MCF 10A (cell line): Measurements from ENCODE around the gene DDI1. TPM values are rescaled to one million over a fixed set of nuclear protein-coding genes. Genes with fewer than 3 reads are reported as not detected.

Source experiments
- BruUV-seq: library from RNA; stranded (reverse); fragments of 400-500 nt; replicated peaks from 2 replicates; lab custom pipeline; 2021; lab: Mats Ljungman, UMichigan
- CTCF ChIA-PET: fragments of 300-600 bp; sonication (Branson Sonifier 250); formaldehyde crosslinking; extraction: SDS; loops from one replicate; lab custom pipeline; 2021; ENCODE audit warnings: antibody characterized with exemption, inconsistent platforms; lab: Yijun Ruan, JAX
- POLR2A ChIA-PET: fragments of 300-600, 350-650 bp; sonication (Branson Sonifier 250); formaldehyde crosslinking; extraction: SDS; loops from one replicate; lab custom pipeline; 2020; ENCODE audit warnings: antibody characterized with exemption, inconsistent platforms; lab: Yijun Ruan, JAX
- DNase-seq: peaks from one replicate; pipeline ENCODE4 v3.0.0-alpha.2; 2018; ENCODE audit not compliant: unreplicated experiment
- H3K27ac Mint-ChIP-seq: one replicate; pipeline ENCODE4 v1.8.0; 2022; ENCODE audit warnings: mild to moderate bottlenecking, low read depth, mixed read lengths; ENCODE audit not compliant: unreplicated experiment
- H3K27me3 Mint-ChIP-seq: one replicate; pipeline ENCODE4 v1.8.0; 2022; ENCODE audit warnings: mixed read lengths; ENCODE audit not compliant: insufficient read depth, unreplicated experiment
- H3K36me3 Mint-ChIP-seq: one replicate; pipeline ENCODE4 v1.8.0; 2022; ENCODE audit warnings: mild to moderate bottlenecking, moderate library complexity, mixed read lengths; ENCODE audit not compliant: insufficient read depth, unreplicated experiment
- H3K4me1 Mint-ChIP-seq: one replicate; pipeline ENCODE4 v1.8.0; 2022; ENCODE audit warnings: mixed read lengths; ENCODE audit not compliant: insufficient read depth, unreplicated experiment
- H3K4me3 Mint-ChIP-seq: one replicate; pipeline ENCODE4 v1.8.0; 2022; ENCODE audit warnings: mild to moderate bottlenecking, moderate library complexity, mixed read lengths; ENCODE audit not compliant: unreplicated experiment
- H3K9me3 Mint-ChIP-seq: one replicate; pipeline ENCODE4 v1.8.0; 2022; ENCODE audit warnings: mixed read lengths; ENCODE audit not compliant: unreplicated experiment
- intact Hi-C: fragments of 100-400 bp; cut with micrococcal nuclease; formaldehyde crosslinking; loops from 2 replicates; pipeline ENCODE4 v1.14.1; 2022
- total RNA-seq: library from RNA; stranded (reverse); gene quantifications from 2 replicates; pipeline ENCODE4 v1.2.3, GENCODE V29; 2022
- TF ChIP-seq, protein P1 (sequence below): fragments of 200-600 bp; IDR thresholded peaks from one replicate; pipeline ENCODE4 v1.8.0; 2022; ENCODE audit warnings: antibody characterized with exemption, mild to moderate bottlenecking; ENCODE audit not compliant: unreplicated experiment

Gene DDI1
- total RNA-seq, 1 experiment from 2014 or later: not detected

GRCh38 chr11:104078995-104079394 is 42.6 kb downstream of the DDI1 start:
- CTCF ChIA-PET: no interaction called here
- POLR2A ChIA-PET: interaction anchor here (0.8 kb wide), 1 partner anchor 654 kb away, joined by 4 read pairs; no protein-coding TSS in a partner anchor
- DNase-seq: no peak

DNA sequence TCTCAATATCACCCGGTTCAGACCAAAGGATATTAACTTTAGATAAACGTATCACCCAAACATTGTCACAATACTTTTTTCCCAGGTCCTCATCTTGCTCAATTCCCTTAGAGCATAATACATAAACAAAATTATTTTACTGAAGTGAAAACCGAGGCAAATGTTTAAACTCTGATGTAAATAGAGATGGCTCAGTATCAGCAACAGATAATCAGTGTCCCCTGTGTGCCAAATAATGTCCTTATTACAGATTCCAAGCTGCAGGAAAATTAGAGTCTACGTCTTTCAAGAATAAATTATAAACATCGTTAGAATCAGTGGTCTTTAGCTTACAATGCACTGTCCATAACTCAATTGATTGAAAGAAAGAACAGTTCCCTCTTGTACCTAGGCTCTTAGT is 50.2 kb downstream of the DDI1 start:
- no peak overlapping the region for H3K27ac Mint-ChIP-seq
- H3K4me3 Mint-ChIP-seq: no peak overlapping the region
- H3K4me1 Mint-ChIP-seq: peaks cover 15% of the 10 kb centered on the region
- DNase-seq: no peak
- intact Hi-C loops: no loop called here
- ChIA-PET CTCF (no interaction called here), POLR2A (interaction anchor here (1.1 kb wide), 1 partner anchor 10 kb away, joined by 5 read pairs; no protein-coding TSS in a partner anchor)
- no peaks in the 10 kb centered on the region for H3K9me3 Mint-ChIP-seq
- no TSS peak for BruUV-seq
- TF ChIP-seq, protein P1, sequence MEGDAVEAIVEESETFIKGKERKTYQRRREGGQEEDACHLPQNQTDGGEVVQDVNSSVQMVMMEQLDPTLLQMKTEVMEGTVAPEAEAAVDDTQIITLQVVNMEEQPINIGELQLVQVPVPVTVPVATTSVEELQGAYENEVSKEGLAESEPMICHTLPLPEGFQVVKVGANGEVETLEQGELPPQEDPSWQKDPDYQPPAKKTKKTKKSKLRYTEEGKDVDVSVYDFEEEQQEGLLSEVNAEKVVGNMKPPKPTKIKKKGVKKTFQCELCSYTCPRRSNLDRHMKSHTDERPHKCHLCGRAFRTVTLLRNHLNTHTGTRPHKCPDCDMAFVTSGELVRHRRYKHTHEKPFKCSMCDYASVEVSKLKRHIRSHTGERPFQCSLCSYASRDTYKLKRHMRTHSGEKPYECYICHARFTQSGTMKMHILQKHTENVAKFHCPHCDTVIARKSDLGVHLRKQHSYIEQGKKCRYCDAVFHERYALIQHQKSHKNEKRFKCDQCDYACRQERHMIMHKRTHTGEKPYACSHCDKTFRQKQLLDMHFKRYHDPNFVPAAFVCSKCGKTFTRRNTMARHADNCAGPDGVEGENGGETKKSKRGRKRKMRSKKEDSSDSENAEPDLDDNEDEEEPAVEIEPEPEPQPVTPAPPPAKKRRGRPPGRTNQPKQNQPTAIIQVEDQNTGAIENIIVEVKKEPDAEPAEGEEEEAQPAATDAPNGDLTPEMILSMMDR: no peak
- H3K36me3 Mint-ChIP-seq: no peaks in the 10 kb centered on the region
- H3K27me3 Mint-ChIP-seq: no peaks in the 10 kb centered on the region

More at GRCh38 chr11:104078995-104079394, 42.6 kb downstream of the DDI1 start:
- intact Hi-C loops: no loop called here
- Mint-ChIP-seq H3K27ac (no peak overlapping the region), H3K27me3 (no peaks in the 10 kb centered on the region), H3K4me3 (no peak overlapping the region), H3K4me1 (peaks cover 32% of the 10 kb centered on the region), H3K9me3 (peaks cover 7% of the 10 kb centered on the region), H3K36me3 (no peaks in the 10 kb centered on the region)
- TF ChIP-seq, protein P1: no peak
- BruUV-seq: no TSS peak

Other genes starting within 250 kb of the DDI1 start
- gene PDGFD, start 127.5 kb downstream of the DDI1 start, total RNA-seq: 0.27 and 0.61 TPM in 2 replicates